Progenitor cell of endocrine pancreas (in vitro differentiated cells): ENCODE measurements around the gene C11orf87. TPM values are rescaled to one million over a fixed set of nuclear protein-coding genes. Genes with fewer than 3 reads are reported as not detected.

Experiments used
- DNase-seq: peaks from one replicate; pipeline ENCODE4 v3.0.0; 2021; ENCODE audit warnings: low spot score; ENCODE audit not compliant: unreplicated experiment
- H3K27ac Mint-ChIP-seq: 2 replicates; pipeline ENCODE4 v1.8.0; 2021; ENCODE audit warnings: mild to moderate bottlenecking, moderate library complexity, mixed read lengths
- H3K27me3 Mint-ChIP-seq: 2 replicates; pipeline ENCODE4 v1.8.0; 2021; ENCODE audit warnings: mixed read lengths
- H3K36me3 Mint-ChIP-seq: 2 replicates; pipeline ENCODE4 v1.8.0; 2022; ENCODE audit warnings: mixed read lengths; ENCODE audit not compliant: insufficient read depth
- H3K4me1 Mint-ChIP-seq: 2 replicates; pipeline ENCODE4 v1.8.0; 2021; ENCODE audit warnings: low read depth, mixed read lengths
- H3K4me3 Mint-ChIP-seq: 2 replicates; pipeline ENCODE4 v1.8.0; 2021; ENCODE audit warnings: low read depth, mild to moderate bottlenecking, moderate library complexity, mixed read lengths
- H3K9me3 Mint-ChIP-seq: 2 replicates; pipeline ENCODE4 v1.8.0; 2021; ENCODE audit warnings: low read depth, mixed read lengths
- total RNA-seq: library from RNA; stranded (reverse); gene quantifications from 2 replicates; pipeline ENCODE4 v1.2.1, GENCODE V29; 2021
- TF ChIP-seq, protein P1 (sequence below): fragments of 200-600 bp; sonication (generic); IDR thresholded peaks from one replicate; pipeline ENCODE4 v1.5.0; 2021; ENCODE audit warnings: antibody characterized with exemption, mild to moderate bottlenecking; ENCODE audit not compliant: unreplicated experiment

Gene C11orf87
- total RNA-seq, 1 donor from 2014 or later: 2.0 TPM

- H3K27ac Mint-ChIP-seq: no peak overlapping the region
- no peaks in the 10 kb centered on the region for H3K9me3 Mint-ChIP-seq
- H3K36me3 Mint-ChIP-seq: no peaks in the 10 kb centered on the region
- peaks cover 74% of the 10 kb centered on the region for H3K27me3 Mint-ChIP-seq
- DNase-seq: no peak
- peaks cover 4% of the 10 kb centered on the region for H3K4me1 Mint-ChIP-seq
- TF ChIP-seq, protein P1, sequence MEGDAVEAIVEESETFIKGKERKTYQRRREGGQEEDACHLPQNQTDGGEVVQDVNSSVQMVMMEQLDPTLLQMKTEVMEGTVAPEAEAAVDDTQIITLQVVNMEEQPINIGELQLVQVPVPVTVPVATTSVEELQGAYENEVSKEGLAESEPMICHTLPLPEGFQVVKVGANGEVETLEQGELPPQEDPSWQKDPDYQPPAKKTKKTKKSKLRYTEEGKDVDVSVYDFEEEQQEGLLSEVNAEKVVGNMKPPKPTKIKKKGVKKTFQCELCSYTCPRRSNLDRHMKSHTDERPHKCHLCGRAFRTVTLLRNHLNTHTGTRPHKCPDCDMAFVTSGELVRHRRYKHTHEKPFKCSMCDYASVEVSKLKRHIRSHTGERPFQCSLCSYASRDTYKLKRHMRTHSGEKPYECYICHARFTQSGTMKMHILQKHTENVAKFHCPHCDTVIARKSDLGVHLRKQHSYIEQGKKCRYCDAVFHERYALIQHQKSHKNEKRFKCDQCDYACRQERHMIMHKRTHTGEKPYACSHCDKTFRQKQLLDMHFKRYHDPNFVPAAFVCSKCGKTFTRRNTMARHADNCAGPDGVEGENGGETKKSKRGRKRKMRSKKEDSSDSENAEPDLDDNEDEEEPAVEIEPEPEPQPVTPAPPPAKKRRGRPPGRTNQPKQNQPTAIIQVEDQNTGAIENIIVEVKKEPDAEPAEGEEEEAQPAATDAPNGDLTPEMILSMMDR: no peak
- H3K4me3 Mint-ChIP-seq: no peak overlapping the region
Measured at GRCh38 chr11:109425554-109425953, 3.6 kb downstream of the C11orf87 start.

- H3K27me3 Mint-ChIP-seq: peaks cover 74% of the 10 kb centered on the region
- no peaks in the 10 kb centered on the region for H3K9me3 Mint-ChIP-seq
- no peak for DNase-seq
Measured at GRCh38 chr11:109426442-109427240, 4.7 kb downstream of the C11orf87 start.

DNA sequence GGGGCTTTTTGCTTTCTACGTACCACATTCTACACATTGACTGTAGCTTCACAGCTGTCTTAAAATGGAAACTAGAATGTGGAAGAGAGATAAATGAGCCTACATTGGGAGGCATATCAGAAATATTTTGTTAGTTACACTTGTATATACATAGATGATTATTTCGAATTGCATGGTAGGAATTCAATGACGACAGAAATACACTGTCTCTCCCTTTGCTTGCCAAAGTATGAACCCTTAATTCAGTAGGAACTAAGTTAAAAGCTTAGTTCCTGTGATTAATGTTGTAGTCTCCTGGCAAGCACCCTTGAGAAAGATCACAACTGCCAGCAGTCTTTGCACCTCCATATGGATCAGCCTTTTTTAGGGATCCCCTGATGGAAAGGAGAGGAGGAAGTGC lies 10.1 kb downstream of the C11orf87 start:
- H3K4me3 Mint-ChIP-seq: no peak overlapping the region
- no peaks in the 10 kb centered on the region for H3K9me3 Mint-ChIP-seq
- no peaks in the 10 kb centered on the region for H3K36me3 Mint-ChIP-seq
- no peak for DNase-seq
- TF ChIP-seq, protein P1: no peak
- H3K4me1 Mint-ChIP-seq: no peaks in the 10 kb centered on the region
- no peak overlapping the region for H3K27ac Mint-ChIP-seq
- H3K27me3 Mint-ChIP-seq: peaks cover 64% of the 10 kb centered on the region

More at GRCh38 chr11:109426442-109427240, 4.7 kb downstream of the C11orf87 start:
- Mint-ChIP-seq H3K27ac (no peak overlapping the region), H3K4me1 (peaks cover 3% of the 10 kb centered on the region), H3K36me3 (no peaks in the 10 kb centered on the region), H3K4me3 (no peak overlapping the region)
- TF ChIP-seq, protein P1: peak; percentile 43

DNA sequence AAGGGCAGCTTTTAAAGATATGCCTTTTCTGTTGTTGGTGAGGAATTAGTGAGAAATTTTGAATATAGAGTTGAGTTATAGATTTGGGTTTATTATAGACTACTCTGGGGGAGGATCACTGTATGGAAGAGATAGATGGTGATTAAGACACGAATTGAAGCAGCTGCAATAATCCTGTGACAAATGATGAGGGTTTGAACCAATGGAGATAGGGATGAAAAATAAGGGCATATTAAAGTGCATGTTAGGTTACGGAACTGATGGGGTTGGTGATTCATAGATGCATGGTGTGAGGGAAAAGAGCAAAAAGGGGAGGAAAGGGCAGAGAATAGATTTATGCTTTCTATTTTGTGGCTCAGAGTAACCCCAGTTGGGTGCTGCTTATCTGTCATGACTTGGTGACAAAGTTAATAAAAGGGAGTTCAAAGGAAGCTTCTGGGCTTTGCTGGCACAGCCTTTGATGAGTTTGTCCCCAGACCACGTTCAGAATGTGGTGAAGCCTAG lies 11.8 kb downstream of the C11orf87 start:
- H3K4me3 Mint-ChIP-seq: no peak overlapping the region
- no peak for DNase-seq
- no peaks in the 10 kb centered on the region for H3K36me3 Mint-ChIP-seq
- H3K4me1 Mint-ChIP-seq: no peaks in the 10 kb centered on the region
- H3K27ac Mint-ChIP-seq: no peak overlapping the region
- TF ChIP-seq, protein P1: no peak
- no peaks in the 10 kb centered on the region for H3K9me3 Mint-ChIP-seq
- H3K27me3 Mint-ChIP-seq: peaks cover 57% of the 10 kb centered on the region

GRCh38 chr11:109435121-109435742 lies 13.2 kb downstream of the C11orf87 start:
- Mint-ChIP-seq H3K9me3 (no peaks in the 10 kb centered on the region), H3K4me1 (no peaks in the 10 kb centered on the region), H3K4me3 (no peak overlapping the region), H3K27ac (no peak overlapping the region), H3K36me3 (no peaks in the 10 kb centered on the region), H3K27me3 (peaks cover 45% of the 10 kb centered on the region)
- TF ChIP-seq, protein P1: no peak
- DNase-seq: no peak
